Neuronal stem cell (in vitro differentiated cells): ENCODE results near the gene RBM43.

ENCODE experiments used
- DNase-seq: peaks from one replicate; pipeline ENCODE4 v3.0.0-alpha.2; 2013; ENCODE audit warnings: low spot score
- H2AFZ ChIP-seq: one replicate; pipeline ENCODE4 v1.6.1; 2013; ENCODE audit warnings: mild to moderate bottlenecking, low read length, inconsistent platforms
- H2AK5ac ChIP-seq: 2 replicates; pipeline ENCODE4 v1.6.1; 2013; ENCODE audit warnings: low read depth, mild to moderate bottlenecking, inconsistent platforms, low read length, moderate library complexity, mixed read lengths
- H2BK120ac ChIP-seq: 2 replicates; pipeline ENCODE4 v1.6.1; 2013; ENCODE audit warnings: low read depth, mild to moderate bottlenecking, inconsistent platforms, low read length, moderate library complexity, mixed read lengths
- H2BK12ac ChIP-seq: one replicate; pipeline ENCODE4 v1.6.1; 2013; ENCODE audit warnings: low read length, inconsistent platforms
- H2BK15ac ChIP-seq: 2 replicates; pipeline ENCODE4 v1.6.1; 2013; ENCODE audit warnings: mild to moderate bottlenecking, low read length, inconsistent platforms, mixed read lengths
- H2BK5ac ChIP-seq: one replicate; pipeline ENCODE4 v1.6.1; 2013; ENCODE audit warnings: inconsistent platforms, mild to moderate bottlenecking, low read length, moderate library complexity
- H3K14ac ChIP-seq: one replicate; pipeline ENCODE4 v1.6.1; 2013; ENCODE audit warnings: low read length, inconsistent platforms
- H3K18ac ChIP-seq: 2 replicates; pipeline ENCODE4 v1.6.1; 2013; ENCODE audit warnings: low read length, inconsistent platforms
- H3K23ac ChIP-seq: 2 replicates; pipeline ENCODE4 v1.6.1; 2013; ENCODE audit warnings: low read depth, mild to moderate bottlenecking, mixed read lengths, low read length, inconsistent platforms; ENCODE audit not compliant: poor library complexity
- H3K27ac ChIP-seq: replicated peaks from 3 replicates; pipeline ENCODE4 v1.5.1; 2013; ENCODE audit warnings: low read length, inconsistent platforms
- H3K27me3 ChIP-seq, 3 experiments: 2 replicates each; pipeline ENCODE4 v1.6.1; 2013; ENCODE audit warnings: low read length in 3 of 3, mild to moderate bottlenecking in 2 of 3, inconsistent platforms in 1 of 3, low read depth in 1 of 3, mixed read lengths in 1 of 3, moderate library complexity in 1 of 3; ENCODE audit not compliant: control insufficient read depth in 3 of 3, insufficient read depth in 3 of 3
- H3K36me3 ChIP-seq, 2 donors: replicated peaks in 1 of 2; 2 replicates each; pipeline ENCODE4 v1.6.1; 2013; ENCODE audit warnings: low read length in 2 of 2; ENCODE audit not compliant: control insufficient read depth in 2 of 2, insufficient read depth in 2 of 2
- H3K4ac ChIP-seq: 2 replicates; pipeline ENCODE4 v1.6.1; 2013; ENCODE audit warnings: inconsistent platforms, mild to moderate bottlenecking, low read length, moderate library complexity
- H3K4me1 ChIP-seq, 2 donors: 1 replicate in 1 of 2; 2 replicates in 1 of 2; pipeline ENCODE4 v1.6.1; 2013; ENCODE audit warnings: low read length in 2 of 2, low read depth in 1 of 2; ENCODE audit not compliant: control insufficient read depth in 2 of 2, insufficient read depth in 1 of 2
- H3K4me2 ChIP-seq: one replicate; pipeline ENCODE4 v1.6.1; 2013; ENCODE audit warnings: mild to moderate bottlenecking, low read length, inconsistent platforms; ENCODE audit not compliant: insufficient read depth, poor library complexity, severe bottlenecking
- H3K4me3 ChIP-seq, 2 donors: 2 replicates each; pipeline ENCODE4 v1.5.1; 2013; ENCODE audit warnings: low read length in 2 of 2, mild to moderate bottlenecking in 2 of 2, inconsistent platforms in 1 of 2, moderate library complexity in 1 of 2
- H3K79me1 ChIP-seq: one replicate; pipeline ENCODE4 v1.6.1; 2013; ENCODE audit warnings: low read depth, mild to moderate bottlenecking, inconsistent platforms, low read length, moderate library complexity
- H3K9ac ChIP-seq: one replicate; pipeline ENCODE4 v1.6.1; 2013; ENCODE audit warnings: mild to moderate bottlenecking, low read depth, low read length, inconsistent platforms; ENCODE audit not compliant: poor library complexity
- H3K9me3 ChIP-seq, 2 donors: replicated peaks in 1 of 2; 2 replicates each; pipeline versions ENCODE3 to v1.6.1; 2013; ENCODE audit warnings: low read length in 2 of 2, mild to moderate bottlenecking in 2 of 2, inconsistent platforms in 1 of 2, low read depth in 1 of 2, mixed read lengths in 1 of 2, moderate library complexity in 1 of 2; ENCODE audit not compliant: control insufficient read depth in 2 of 2, insufficient read depth in 1 of 2
- H4K8ac ChIP-seq: one replicate; pipeline ENCODE4 v1.6.1; 2013; ENCODE audit warnings: low read depth, mild to moderate bottlenecking, inconsistent platforms, low read length, moderate library complexity
- H4K91ac ChIP-seq: one replicate; pipeline ENCODE4 v1.6.1; 2013; ENCODE audit warnings: low read length, low read depth, mild to moderate bottlenecking, inconsistent platforms; ENCODE audit not compliant: poor library complexity
- WGBS, 2 donors: extraction: QIAGEN DNeasy Blood & Tissue Kit; methylation state at CpG; one replicate each; pipeline ENCODE4 v1.1.7; 2013; ENCODE audit warnings: missing lambda C conversion rate in 2 of 2, mixed read lengths in 1 of 2; ENCODE audit not compliant: insufficient read length in 2 of 2, insufficient replicate concordance in 1 of 2; ENCODE audit errors: extremely low coverage in 2 of 2; 5-methylcytosine and 5-hydroxymethylcytosine counted together

The RBM43 gene

DNA sequence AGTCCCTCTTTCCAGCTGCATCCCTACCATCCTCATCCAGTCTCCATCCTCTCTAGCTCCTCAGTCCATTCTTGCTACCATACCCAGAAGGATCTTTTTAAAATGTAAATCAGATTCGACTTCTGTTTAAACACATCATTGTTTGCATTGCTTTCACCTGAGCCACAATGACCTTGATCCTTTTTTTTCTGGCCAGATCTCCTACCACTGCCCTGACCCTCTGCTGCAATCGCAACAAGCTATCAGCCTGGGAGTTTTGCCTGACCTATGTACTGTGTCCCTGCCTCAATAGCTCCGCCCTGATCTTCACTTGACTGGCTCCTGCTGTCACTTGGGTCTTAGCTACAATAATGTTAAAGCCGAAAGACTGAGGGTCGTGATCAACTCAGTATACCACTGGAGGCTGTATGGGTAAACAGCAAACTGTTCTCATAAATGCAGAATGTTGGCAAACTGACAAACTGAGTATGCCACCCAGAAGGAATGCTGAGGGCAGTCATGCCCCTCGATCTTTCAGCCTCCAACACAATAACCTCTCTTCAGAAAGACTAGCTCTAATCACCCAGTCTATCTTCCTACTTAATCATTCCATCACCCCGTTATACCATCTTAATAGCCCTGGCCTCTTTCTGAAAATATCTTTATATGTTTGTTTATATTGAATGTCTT lies 2.6 kb upstream of the RBM43 start:
- 100% methylated on average over 1 of the region's 7 CpGs; no CpG with 5 or more reads in 1 of the 2 donors for WGBS, 2 donors
- Histone ChIP-seq H3K27ac (no peak overlapping the region), H3K9me3 (peaks cover 2 to 5% of the 10 kb centered on the region in 2 donors), H3K79me1 (no peaks in the 10 kb centered on the region), H2BK12ac (no peak overlapping the region), H3K36me3 (no peaks in the 10 kb centered on the region), H3K4me3 (no peak overlapping the region), H3K4me1 (peaks cover 0 to 2% of the 10 kb centered on the region in 2 donors), H3K4me2 (no peak overlapping the region), H2BK5ac (no peak overlapping the region), H2AK5ac (no peak overlapping the region), H3K23ac (no peak overlapping the region), H3K27me3 (no peaks in the 10 kb centered on the region), H4K8ac (no peak overlapping the region), H3K18ac (no peak overlapping the region), H4K91ac (no peak overlapping the region), H2BK15ac (no peak overlapping the region), H3K14ac (no peak overlapping the region), H2BK120ac (no peak overlapping the region), H3K9ac (peak overlapping the region; percentile 51), H2AFZ (no peak overlapping the region), H3K4ac (no peak overlapping the region)
- DNase-seq, result no peak

DNA sequence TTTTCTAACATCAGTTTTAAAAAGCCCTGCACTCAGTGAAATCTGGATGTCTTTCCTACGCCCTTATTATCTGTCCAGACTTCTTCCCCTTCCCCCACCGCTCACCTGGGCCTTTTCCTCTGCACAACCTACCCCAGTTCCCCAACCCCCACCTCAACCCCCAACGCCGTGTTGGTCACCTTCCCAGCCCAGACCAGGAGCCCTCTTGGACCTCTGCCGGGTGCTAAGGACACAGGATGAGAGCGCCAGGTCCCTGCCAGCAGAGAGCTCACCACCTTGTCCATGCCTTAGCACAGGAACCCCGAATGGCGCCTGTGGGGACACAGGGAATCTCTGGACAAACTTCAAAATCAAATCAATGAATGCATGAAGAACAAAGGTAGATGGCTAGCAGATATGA lies 966 bp upstream of the RBM43 start:
- peaks cover 1 to 3% of the 10 kb centered on the region in 2 donors for H3K9me3 ChIP-seq
- H4K8ac ChIP-seq, result no peak overlapping the region
- no peaks in the 10 kb centered on the region for H3K27me3 ChIP-seq
- no peak overlapping the region for H3K9ac ChIP-seq
- no peak overlapping the region for H2AFZ ChIP-seq
- H3K36me3 ChIP-seq, result no peaks in the 10 kb centered on the region
- H3K4me3 ChIP-seq, result no peak overlapping the region
- H3K27ac ChIP-seq, result no peak overlapping the region
- WGBS, 2 donors, result no CpG with 5 or more reads among the region's 8 CpGs
- DNase-seq, result no peak
- H3K18ac ChIP-seq, result no peak overlapping the region
- H3K23ac ChIP-seq, result no peak overlapping the region
- no peak overlapping the region for H2BK5ac ChIP-seq
- no peak overlapping the region for H3K4me2 ChIP-seq
- H3K14ac ChIP-seq, result no peak overlapping the region
- H2BK120ac ChIP-seq, result no peak overlapping the region
- H2AK5ac ChIP-seq, result no peak overlapping the region
- H4K91ac ChIP-seq, result no peak overlapping the region
- no peak overlapping the region for H3K4ac ChIP-seq
- H2BK12ac ChIP-seq, result no peak overlapping the region
- no peak overlapping the region for H2BK15ac ChIP-seq
- H3K79me1 ChIP-seq, result no peaks in the 10 kb centered on the region
- H3K4me1 ChIP-seq, result peaks cover 0 to 2% of the 10 kb centered on the region in 2 donors

DNA sequence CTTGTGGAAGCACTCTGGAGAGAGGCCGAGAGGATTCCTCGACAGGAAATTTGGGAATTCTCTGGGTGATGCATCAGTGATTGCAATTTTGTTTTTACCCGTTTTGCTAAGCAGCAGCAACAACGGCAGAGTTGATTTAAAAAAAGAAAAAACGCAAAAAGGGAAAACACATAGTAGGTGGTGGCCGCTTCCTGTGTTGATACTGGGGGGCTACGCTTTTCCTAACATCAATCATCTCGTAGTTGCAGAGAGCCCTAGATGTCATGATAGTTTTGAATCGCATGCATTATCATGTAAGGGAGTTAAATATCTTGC lies 271 bp upstream of the RBM43 start:
- Histone ChIP-seq H2BK5ac (no peak overlapping the region), H3K79me1 (no peaks in the 10 kb centered on the region), H3K36me3 (no peaks in the 10 kb centered on the region), H2BK120ac (no peak overlapping the region), H2AFZ (peak overlapping the region; percentile 94), H3K23ac (no peak overlapping the region), H3K9me3 (no peaks in the 10 kb centered on the region), H3K14ac (no peak overlapping the region), H3K27ac (no peak overlapping the region), H3K4me1 (peaks cover 0 to 2% of the 10 kb centered on the region in 2 donors), H3K4me3 (peak overlapping the region; percentile 63 to 76), H3K4ac (no peak overlapping the region), H3K4me2 (no peak overlapping the region), H3K27me3 (no peaks in the 10 kb centered on the region), H2AK5ac (no peak overlapping the region), H4K8ac (no peak overlapping the region), H2BK15ac (no peak overlapping the region), H3K18ac (no peak overlapping the region), H4K91ac (no peak overlapping the region), H3K9ac (no peak overlapping the region), H2BK12ac (no peak overlapping the region)
- no CpG with 5 or more reads among the region's 9 CpGs for WGBS, 2 donors
- DNase-seq, result no peak

DNA sequence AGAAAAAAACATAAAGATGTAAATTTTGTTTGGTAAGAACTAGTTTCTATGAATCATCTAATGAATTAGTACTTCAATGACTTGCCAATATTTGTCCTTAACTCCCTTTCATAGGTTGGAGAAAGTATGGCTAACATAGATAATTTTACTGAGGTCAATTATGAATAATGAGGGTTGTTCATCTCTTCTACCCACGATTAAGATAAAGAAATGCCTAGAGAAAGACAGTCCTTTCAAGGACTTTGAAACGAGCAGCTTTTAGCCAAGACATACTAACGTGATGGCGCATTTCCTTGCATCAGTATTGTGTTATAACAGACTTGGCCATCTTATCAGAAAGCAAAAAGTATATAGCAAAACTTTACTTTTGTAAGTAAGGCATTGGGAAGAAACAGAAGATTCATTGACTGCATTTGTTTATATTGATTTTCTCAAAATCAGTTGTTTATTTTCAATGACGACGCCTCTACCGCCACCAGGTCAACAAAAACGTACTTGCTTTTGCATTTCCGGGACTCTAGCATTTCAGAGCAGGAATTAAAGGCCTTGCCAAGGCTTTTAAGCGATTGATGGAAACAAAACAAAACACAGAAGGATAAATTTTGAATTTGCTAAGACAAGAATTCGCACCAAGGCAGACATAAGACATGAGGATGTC lies 961 bp downstream of the RBM43 start:
- whole genome bisulfite sequencing, 2 donors, result no CpG with 5 or more reads among the region's 11 CpGs
- no peaks in the 10 kb centered on the region for H3K27me3 ChIP-seq
- no peak overlapping the region for H2BK12ac ChIP-seq
- no peak overlapping the region for H3K27ac ChIP-seq
- H3K9ac ChIP-seq, result no peak overlapping the region
- H3K9me3 ChIP-seq, result no peaks in the 10 kb centered on the region
- no peak overlapping the region for H2BK15ac ChIP-seq
- no peak overlapping the region for H2AK5ac ChIP-seq
- peak overlapping the region; percentile 94 for H2AFZ ChIP-seq
- no peak overlapping the region for H3K4ac ChIP-seq
- peak overlapping the region; percentile 60 for H3K4me2 ChIP-seq
- no peak overlapping the region for H4K8ac ChIP-seq
- H3K14ac ChIP-seq, result no peak overlapping the region
- peaks cover 0 to 2% of the 10 kb centered on the region in 2 donors for H3K4me1 ChIP-seq
- no peaks in the 10 kb centered on the region for H3K36me3 ChIP-seq
- H3K18ac ChIP-seq, result no peak overlapping the region
- H2BK5ac ChIP-seq, result no peak overlapping the region
- H2BK120ac ChIP-seq, result no peak overlapping the region
- no peaks in the 10 kb centered on the region for H3K79me1 ChIP-seq
- H3K23ac ChIP-seq, result no peak overlapping the region
- peak overlapping the region in 1 of 2 donors; percentile 63 for H3K4me3 ChIP-seq
- H4K91ac ChIP-seq, result no peak overlapping the region
- DNase-seq, result no peak
